GM20000 (cell line): Measurements from ENCODE around the gene MAP2K5.

ENCODE experiments used
- DNase-seq: peaks from one replicate; pipeline ENCODE4 v3.0.0; 2012; ENCODE audit warnings: low spot score
- CTCF ChIP-seq: IDR thresholded peaks from 2 replicates; pipeline ENCODE4 v1.5.1; 2012; ENCODE audit warnings: mild to moderate bottlenecking, control low read depth; ENCODE audit errors: extremely low read depth, missing control alignments

MAP2K5 gene

GRCh38 chr15:67691450-67691849 lies 148.9 kb downstream of the MAP2K5 start:
- no peak for DNase-seq
- TF ChIP-seq CTCF = no peak

GRCh38 chr15:67692573-67692972 lies 150.1 kb downstream of the MAP2K5 start:
- DNase-seq = no peak
- TF ChIP-seq CTCF = no peak

GRCh38 chr15:67696087-67696486 lies 153.6 kb downstream of the MAP2K5 start:
- TF ChIP-seq CTCF = no peak
- DNase-seq = no peak

- no peak for TF ChIP-seq CTCF
- DNase-seq = no peak
Observed at GRCh38 chr15:67700023-67700422, 157.5 kb downstream of the MAP2K5 start.

GRCh38 chr15:67701669-67702068 lies 159.2 kb downstream of the MAP2K5 start:
- DNase-seq = no peak

GRCh38 chr15:67707520-67708283 lies 165.2 kb downstream of the MAP2K5 start:
- no peak for TF ChIP-seq CTCF
- DNase-seq = no peak

More at GRCh38 chr15:67701669-67702068, 159.2 kb downstream of the MAP2K5 start:
- TF ChIP-seq CTCF = no peak

GRCh38 chr15:67708500-67708899 lies 166.0 kb downstream of the MAP2K5 start:
- TF ChIP-seq CTCF = no peak
- no peak for DNase-seq
